Measurements from ENCODE around the gene OR2A14. TPM values are rescaled to one million over a fixed set of nuclear protein-coding genes. Genes with fewer than 3 reads are reported as not detected.
"Not testable (repeated sequence)": the region's sequence is repeated elsewhere in the genome, so short reads cannot be mapped to it uniquely, and the experiment has no call there.

OR2A14 gene
- polyA plus RNA-seq, 4 donors: not detected

DNA sequence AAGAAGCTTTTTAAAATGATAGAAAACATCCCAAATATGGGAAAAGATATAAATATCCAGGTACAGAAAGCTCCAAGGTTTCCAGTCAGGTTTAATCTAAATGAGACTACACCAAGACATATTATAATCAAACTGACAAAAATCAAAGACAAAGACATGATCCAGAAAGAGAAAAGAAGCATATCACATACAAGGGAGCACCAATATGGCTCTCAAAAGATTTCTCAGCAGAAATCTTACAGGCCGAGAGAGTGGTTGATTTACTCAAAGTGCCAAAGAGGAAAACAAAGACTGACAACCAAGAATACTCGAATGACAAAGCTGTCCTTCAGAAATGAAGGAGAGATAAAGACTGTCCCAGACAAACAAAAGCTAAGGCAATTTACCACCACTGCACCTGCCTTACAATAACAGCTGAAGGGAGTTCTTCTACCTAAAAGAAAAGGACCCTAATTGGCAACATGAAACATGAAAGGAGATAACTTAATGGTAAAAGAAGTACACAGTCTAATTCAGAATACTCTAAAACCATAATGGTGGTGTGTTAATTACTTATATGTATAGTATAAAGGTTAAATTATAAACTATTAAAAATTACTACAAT lies 25.4 kb downstream of the OR2A14 start:
- DNase-seq (ENCODE audit: low read depth in 4 of 4, low spot score in 3 of 4): no peak

- no peak for DNase-seq (ENCODE audit: low read depth in 4 of 4, low spot score in 3 of 4)
Observed at GRCh38 chr7:144158861-144159260, 35.9 kb downstream of the OR2A14 start.

DNA sequence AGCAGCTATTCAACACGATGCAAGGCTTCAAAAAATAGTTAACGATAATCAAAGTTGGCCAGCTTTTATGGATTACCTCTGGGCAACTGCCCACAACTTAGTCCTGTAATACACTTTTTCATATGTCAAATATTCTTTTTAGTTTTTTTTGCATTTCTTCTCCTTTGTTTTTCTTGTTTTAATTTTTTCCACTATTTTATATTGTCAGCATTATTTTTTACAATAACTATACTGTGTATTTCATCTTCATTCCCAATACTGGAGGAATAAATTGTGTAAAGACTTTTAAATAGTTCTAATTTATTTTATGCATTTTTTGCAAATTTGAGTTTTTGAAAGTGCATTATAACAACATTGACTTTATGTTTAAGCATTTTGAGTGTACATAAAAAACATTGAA lies 41.8 kb downstream of the OR2A14 start:
- DNase-seq (ENCODE audit: low read depth in 4 of 4, low spot score in 3 of 4): no peak

DNA sequence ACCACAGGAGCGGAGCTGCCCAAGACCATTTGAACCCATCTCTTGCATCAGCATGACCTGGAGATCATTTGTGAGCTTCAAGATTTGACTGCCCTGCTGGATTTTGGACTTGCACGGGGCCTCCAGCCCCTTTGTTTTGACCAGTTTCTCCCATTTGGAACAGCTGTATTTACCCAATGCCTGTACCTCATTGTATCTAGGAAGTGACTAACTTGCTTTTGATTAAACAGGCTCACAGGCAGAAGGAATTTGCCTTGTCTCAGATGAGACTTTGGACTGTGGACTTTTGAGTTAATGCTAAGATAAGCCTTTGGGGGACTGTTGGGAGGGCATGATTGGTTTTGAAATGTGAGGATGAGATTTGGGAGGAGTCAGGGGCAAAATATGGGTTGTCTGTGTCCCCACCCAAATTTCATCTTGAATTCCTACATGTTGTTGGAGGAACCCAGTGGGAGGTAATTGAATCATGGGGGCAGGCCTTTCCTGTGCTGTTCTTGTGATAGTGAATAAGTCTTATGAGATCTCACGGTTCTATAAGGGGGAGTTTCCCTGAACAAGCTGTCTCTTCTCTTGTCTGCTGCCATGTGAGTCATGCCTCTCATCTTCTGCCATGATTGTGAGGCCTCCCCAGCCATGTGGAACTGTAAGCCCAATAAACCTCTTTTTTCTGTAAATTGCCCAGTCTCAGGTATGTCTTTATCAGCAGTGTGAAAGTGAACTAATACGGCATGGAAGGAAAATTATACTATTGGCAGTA lies 48.8 kb downstream of the OR2A14 start:
- not testable (repeated sequence) for DNase-seq (ENCODE audit: low read depth in 4 of 4, low spot score in 3 of 4)

GRCh38 chr7:144174613-144175012 lies 51.6 kb downstream of the OR2A14 start:
- no peak for DNase-seq (ENCODE audit: low read depth in 4 of 4, low spot score in 3 of 4)

- peak in 2 of 4 donors; percentile 3 to 4 for DNase-seq (ENCODE audit: low read depth in 4 of 4, low spot score in 3 of 4)
Observed at GRCh38 chr7:144178380-144179164, 55.6 kb downstream of the OR2A14 start.

GRCh38 chr7:144179165-144179479 lies 56.1 kb downstream of the OR2A14 start:
- DNase-seq (ENCODE audit: low read depth in 4 of 4, low spot score in 3 of 4): not testable (repeated sequence)

Other genes with a start within 250 kb of the OR2A14 start
- gene TCAF1, start 221.0 kb upstream of the OR2A14 start, polyA plus RNA-seq (ENCODE audit: insufficient read length in 4 of 4): 10 to 100 TPM; 74.8 to 88.0 (median 86.3) TPM
- not detected for gene OR2F2, start 187.9 kb upstream of the OR2A14 start, polyA plus RNA-seq (ENCODE audit: insufficient read length in 4 of 4)
- under 1 TPM in 1 of 4 donors, not detected in 3; 0.06 TPM for gene OR2F1, start 168.3 kb upstream of the OR2A14 start, polyA plus RNA-seq (ENCODE audit: insufficient read length in 4 of 4)
- not detected for gene OR6B1, start 122.9 kb upstream of the OR2A14 start, polyA plus RNA-seq (ENCODE audit: insufficient read length in 4 of 4)
- gene OR2A5, start 74.2 kb upstream of the OR2A14 start, polyA plus RNA-seq (ENCODE audit: insufficient read length in 4 of 4): under 1 TPM in 3 of 4 donors, not detected in 1; 0.07 to 0.17 (median 0.10) TPM
- gene OR2A25, start 53.4 kb upstream of the OR2A14 start, polyA plus RNA-seq (ENCODE audit: insufficient read length in 4 of 4): not detected
- gene OR2A12, start 36.9 kb upstream of the OR2A14 start, polyA plus RNA-seq (ENCODE audit: insufficient read length in 4 of 4): under 1 TPM in 1 of 4 donors, not detected in 3; 0.03 TPM
- not detected for gene OR2A2, start 13.6 kb upstream of the OR2A14 start, polyA plus RNA-seq (ENCODE audit: insufficient read length in 4 of 4)
- 10 to 100 TPM in 1 of 4 donors, 1 to 10 TPM in 3; 3.6 to 12.6 (median 6.8) TPM for gene CTAGE4, start 60.3 kb downstream of the OR2A14 start, polyA plus RNA-seq (ENCODE audit: insufficient read length in 4 of 4)
- gene ARHGEF35, start 72.7 kb downstream of the OR2A14 start, polyA plus RNA-seq (ENCODE audit: insufficient read length in 4 of 4): 10 to 100 TPM; 20.5 to 24.6 (median 23.9) TPM
- 1 to 10 TPM; 1.1 to 2.1 (median 1.4) TPM for gene OR2A42, start 116.4 kb downstream of the OR2A14 start, polyA plus RNA-seq (ENCODE audit: insufficient read length in 4 of 4)
- gene OR2A7, start 141.6 kb downstream of the OR2A14 start, polyA plus RNA-seq (ENCODE audit: insufficient read length in 4 of 4): 10 to 100 TPM in 2 of 4 donors, 1 to 10 TPM in 2; 7.8 to 15.2 (median 10.0) TPM
- gene CTAGE8, start 146.1 kb downstream of the OR2A14 start, polyA plus RNA-seq (ENCODE audit: insufficient read length in 4 of 4): 1 to 10 TPM; 5.2 to 7.2 (median 6.4) TPM
- 1 to 10 TPM in 1 of 4 donors, under 1 TPM in 2, not detected in 1; 0.27 to 1.1 (median 0.79) TPM for gene OR2A1, start 189.2 kb downstream of the OR2A14 start, polyA plus RNA-seq (ENCODE audit: insufficient read length in 4 of 4)
- 10 to 100 TPM; 19.3 to 36.9 (median 20.4) TPM for gene ARHGEF5, start 232.2 kb downstream of the OR2A14 start, polyA plus RNA-seq (ENCODE audit: insufficient read length in 4 of 4)

Data from right renal pelvis (tissue), 4 donors.